ENCODE data around the gene EFR3B. TPM values are rescaled to one million over a fixed set of nuclear protein-coding genes. Genes with fewer than 3 reads are reported as not detected.

Gene EFR3B
- total RNA-seq, 1 donor from 2014 or later: 1.5 TPM

DNA sequence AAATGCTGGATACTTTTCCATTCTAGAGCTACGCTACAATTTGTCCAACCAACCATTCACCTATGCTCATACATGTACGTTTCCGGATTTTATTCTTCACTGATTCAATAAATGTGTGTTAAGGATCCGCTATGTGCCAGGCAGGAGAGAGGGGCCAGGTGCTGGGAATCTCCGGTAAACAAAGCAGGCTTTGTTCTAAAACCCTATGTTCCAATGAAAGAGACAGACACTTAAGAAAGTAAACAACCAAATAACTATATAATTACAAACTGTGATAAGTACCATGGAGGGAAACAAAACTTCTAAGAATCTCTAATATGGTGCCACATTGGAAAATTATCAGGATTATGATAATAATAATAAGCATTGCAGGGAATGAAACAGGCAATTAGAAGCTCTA is 148.7 kb downstream of the EFR3B start:
- Histone ChIP-seq H3K27me3 (no peaks in the 10 kb centered on the region), H3K36me3 (no peaks in the 10 kb centered on the region), H3K4me1 (no peaks in the 10 kb centered on the region), H3K4me3 (no peak overlapping the region), H3K9me3 (no peaks in the 10 kb centered on the region), H3K27ac (no peak overlapping the region)
- TF ChIP-seq POLR2A (IDR thresholded peaks at IDR 0.05): no peak
- no peak for TF ChIP-seq POLR2AphosphoS5 (IDR thresholded peaks at IDR 0.05; ENCODE audit: insufficient read depth in 1 of 2, low read depth in 1 of 2)
- TF ChIP-seq, protein P1, sequence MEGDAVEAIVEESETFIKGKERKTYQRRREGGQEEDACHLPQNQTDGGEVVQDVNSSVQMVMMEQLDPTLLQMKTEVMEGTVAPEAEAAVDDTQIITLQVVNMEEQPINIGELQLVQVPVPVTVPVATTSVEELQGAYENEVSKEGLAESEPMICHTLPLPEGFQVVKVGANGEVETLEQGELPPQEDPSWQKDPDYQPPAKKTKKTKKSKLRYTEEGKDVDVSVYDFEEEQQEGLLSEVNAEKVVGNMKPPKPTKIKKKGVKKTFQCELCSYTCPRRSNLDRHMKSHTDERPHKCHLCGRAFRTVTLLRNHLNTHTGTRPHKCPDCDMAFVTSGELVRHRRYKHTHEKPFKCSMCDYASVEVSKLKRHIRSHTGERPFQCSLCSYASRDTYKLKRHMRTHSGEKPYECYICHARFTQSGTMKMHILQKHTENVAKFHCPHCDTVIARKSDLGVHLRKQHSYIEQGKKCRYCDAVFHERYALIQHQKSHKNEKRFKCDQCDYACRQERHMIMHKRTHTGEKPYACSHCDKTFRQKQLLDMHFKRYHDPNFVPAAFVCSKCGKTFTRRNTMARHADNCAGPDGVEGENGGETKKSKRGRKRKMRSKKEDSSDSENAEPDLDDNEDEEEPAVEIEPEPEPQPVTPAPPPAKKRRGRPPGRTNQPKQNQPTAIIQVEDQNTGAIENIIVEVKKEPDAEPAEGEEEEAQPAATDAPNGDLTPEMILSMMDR (IDR thresholded peaks at IDR 0.05): no peak
- intact Hi-C loops (cut with DNase I): no loop called here
- DNase-seq (ENCODE audit: extremely low spot score in 2 of 2): no peak

DNA sequence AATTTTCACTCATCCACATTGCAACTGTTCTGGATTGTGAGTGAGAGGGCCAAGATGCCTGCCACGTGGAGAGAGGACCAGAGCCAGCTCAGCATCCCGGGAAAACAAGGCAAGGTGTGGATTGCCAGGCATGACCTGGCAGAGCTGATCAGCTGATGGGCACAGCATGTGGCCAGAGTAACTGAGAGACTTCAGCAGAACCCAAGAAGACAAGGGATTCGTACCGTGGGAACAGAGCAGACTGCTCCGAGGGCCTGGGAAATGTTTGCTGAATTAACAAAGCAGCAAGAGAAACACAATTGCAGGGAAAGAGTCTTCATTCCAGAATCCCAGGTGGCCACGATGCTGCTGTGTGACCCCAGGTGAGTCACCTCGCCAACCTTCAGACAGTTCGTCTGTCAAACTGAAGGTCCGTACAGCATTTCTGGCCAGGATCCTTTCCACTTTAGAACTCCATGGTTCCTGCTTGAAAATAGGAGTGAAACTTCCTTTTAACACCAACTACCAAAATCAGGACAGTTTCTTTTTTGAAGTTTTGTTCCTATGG is 152.8 kb downstream of the EFR3B start:
- H3K27me3 ChIP-seq: no peaks in the 10 kb centered on the region
- no peak overlapping the region for H3K27ac ChIP-seq
- H3K9me3 ChIP-seq: no peaks in the 10 kb centered on the region
- no peaks in the 10 kb centered on the region for H3K36me3 ChIP-seq
- intact Hi-C loops (cut with DNase I): no loop called here
- no peaks in the 10 kb centered on the region for H3K4me1 ChIP-seq
- DNase-seq (ENCODE audit: extremely low spot score in 2 of 2): no peak
- no peak overlapping the region for H3K4me3 ChIP-seq
- TF ChIP-seq POLR2A (IDR thresholded peaks at IDR 0.05): no peak
- TF ChIP-seq, protein P1 (IDR thresholded peaks at IDR 0.05): no peak
- TF ChIP-seq POLR2AphosphoS5 (IDR thresholded peaks at IDR 0.05; ENCODE audit: insufficient read depth in 1 of 2, low read depth in 1 of 2): no peak

DNA sequence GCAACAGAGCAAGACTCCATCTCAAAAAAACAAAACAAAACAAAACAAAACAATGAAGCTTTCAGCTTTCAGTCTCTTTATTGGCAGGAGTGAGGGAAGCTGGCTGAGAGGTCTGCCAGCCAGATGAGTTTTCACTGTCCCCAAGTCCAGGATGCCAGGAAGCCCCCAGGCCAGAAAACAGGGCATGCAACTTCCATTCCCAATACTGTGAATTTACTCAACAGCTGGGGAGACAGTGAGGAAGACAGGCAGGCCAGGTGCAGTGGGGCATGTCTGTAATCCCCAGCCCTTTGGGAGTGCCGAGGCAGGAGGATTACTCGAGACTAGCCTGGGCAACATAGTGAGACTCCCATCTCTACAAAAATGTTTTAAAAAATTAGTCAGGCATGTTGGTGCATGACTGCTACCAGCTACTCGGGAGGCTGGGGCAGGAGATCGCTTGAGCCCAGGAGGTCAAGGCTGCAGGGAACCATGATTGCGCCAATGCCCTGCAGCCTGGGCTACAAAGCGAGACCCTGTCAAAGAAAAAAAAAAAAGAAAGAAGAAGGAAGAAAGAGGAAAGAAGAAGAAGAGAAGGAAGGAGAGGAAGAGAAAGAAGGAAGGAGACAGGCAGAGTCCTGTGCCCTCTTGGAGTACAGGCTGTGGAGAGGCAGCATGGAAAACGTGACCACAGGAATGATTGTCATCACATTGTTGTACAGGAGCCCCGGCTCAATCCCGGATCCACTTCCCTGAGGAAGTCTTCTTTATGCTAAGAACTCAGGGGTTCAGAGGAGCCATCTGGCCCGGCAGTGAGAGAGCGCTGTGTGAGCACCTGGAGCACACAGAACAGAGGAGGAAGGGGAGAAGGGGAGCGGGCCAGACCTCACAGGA is 155.7 kb downstream of the EFR3B start:
- Histone ChIP-seq H3K27me3 (no peaks in the 10 kb centered on the region), H3K4me3 (no peak overlapping the region), H3K9me3 (no peaks in the 10 kb centered on the region), H3K27ac (no peak overlapping the region), H3K4me1 (no peaks in the 10 kb centered on the region), H3K36me3 (no peaks in the 10 kb centered on the region)
- TF ChIP-seq, protein P1 (IDR thresholded peaks at IDR 0.05): no peak
- TF ChIP-seq POLR2A (IDR thresholded peaks at IDR 0.05): no peak
- TF ChIP-seq POLR2AphosphoS5 (IDR thresholded peaks at IDR 0.05; ENCODE audit: insufficient read depth in 1 of 2, low read depth in 1 of 2): no peak
- intact Hi-C loops (cut with DNase I): no loop called here
- DNase-seq (ENCODE audit: extremely low spot score in 2 of 2): no peak

DNA sequence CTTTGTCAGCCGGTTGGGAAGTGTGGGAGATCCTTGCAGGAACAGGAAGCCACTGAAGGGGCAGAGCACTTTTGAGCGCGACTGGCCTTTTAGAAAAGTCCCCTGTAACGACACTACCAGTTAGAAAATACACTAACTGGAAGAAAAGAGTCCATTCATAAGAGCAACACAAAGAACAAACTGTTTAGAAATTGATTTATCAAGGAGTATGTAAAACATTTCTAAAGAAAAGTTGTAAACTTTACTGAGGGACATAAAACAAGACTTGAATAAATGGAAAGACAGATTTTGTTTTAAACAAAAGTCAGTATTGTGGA is 156.3 kb downstream of the EFR3B start:
- no peak overlapping the region for H3K27ac ChIP-seq
- H3K36me3 ChIP-seq: no peaks in the 10 kb centered on the region
- H3K4me3 ChIP-seq: no peak overlapping the region
- TF ChIP-seq, protein P1 (IDR thresholded peaks at IDR 0.05): no peak
- no peak for TF ChIP-seq POLR2AphosphoS5 (IDR thresholded peaks at IDR 0.05; ENCODE audit: insufficient read depth in 1 of 2, low read depth in 1 of 2)
- no peak for TF ChIP-seq POLR2A (IDR thresholded peaks at IDR 0.05)
- H3K4me1 ChIP-seq: no peaks in the 10 kb centered on the region
- intact Hi-C loops (cut with DNase I): no loop called here
- no peak for DNase-seq (ENCODE audit: extremely low spot score in 2 of 2)
- no peaks in the 10 kb centered on the region for H3K27me3 ChIP-seq
- H3K9me3 ChIP-seq: no peaks in the 10 kb centered on the region

DNA sequence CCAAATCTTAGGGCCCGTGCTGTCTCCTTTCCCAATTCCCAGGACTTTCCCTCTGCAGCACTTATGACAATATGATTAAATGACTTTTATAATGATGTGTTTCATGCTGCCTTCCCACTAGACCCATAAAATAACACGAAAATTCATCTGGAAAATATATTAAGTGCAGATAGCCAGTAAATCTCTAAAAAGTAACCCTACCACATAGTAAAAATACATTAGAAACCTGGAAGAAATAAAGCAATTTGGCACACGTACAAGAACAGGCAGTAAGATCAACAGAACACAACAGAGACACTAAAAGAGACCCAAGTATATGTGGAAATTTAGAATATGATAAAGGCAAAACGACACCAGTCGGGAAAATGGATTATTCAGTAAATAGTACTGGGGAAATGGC is 156.7 kb downstream of the EFR3B start:
- Histone ChIP-seq H3K27me3 (no peaks in the 10 kb centered on the region), H3K9me3 (no peaks in the 10 kb centered on the region), H3K4me3 (no peak overlapping the region), H3K36me3 (no peaks in the 10 kb centered on the region), H3K27ac (no peak overlapping the region), H3K4me1 (no peaks in the 10 kb centered on the region)
- TF ChIP-seq, protein P1 (IDR thresholded peaks at IDR 0.05): no peak
- TF ChIP-seq POLR2AphosphoS5 (IDR thresholded peaks at IDR 0.05; ENCODE audit: insufficient read depth in 1 of 2, low read depth in 1 of 2) (no peak), POLR2A (IDR thresholded peaks at IDR 0.05) (no peak)
- no peak for DNase-seq (ENCODE audit: extremely low spot score in 2 of 2)
- intact Hi-C loops (cut with DNase I): no loop called here
